HuH-7 (cell line): ENCODE measurements around the gene OR1C1.
"Not testable (repeated sequence)": the region's sequence is repeated elsewhere in the genome, so short reads cannot be mapped to it uniquely, and the experiment has no call there.

ENCODE experiments used
- DNase-seq: peaks from one replicate; pipeline ENCODE4 v3.0.0; 2011; ENCODE audit warnings: low spot score

Gene OR1C1

GRCh38 chr1:247760456-247760855 lies at the start of gene OR1C1:
OR1C1 (minus strand) TSS chr1:247760556; CDS start chr1:247758406, 2,150 bp downstream.
- DNase-seq = no peak

- no peak for DNase-seq
These were observed 37.2 kb upstream of the OR1C1 start for GRCh38 chr1:247797518-247797917.

GRCh38 chr1:247769603-247770002 lies 9.2 kb upstream of the OR1C1 start:
- DNase-seq = no peak

GRCh38 chr1:247754311-247754710 lies 6.0 kb downstream of the OR1C1 start:
- DNase-seq = not testable (repeated sequence)

- no peak for DNase-seq
These were observed 10.5 kb downstream of the OR1C1 start for GRCh38 chr1:247749870-247750269.

- no peak for DNase-seq
These were observed 12.3 kb downstream of the OR1C1 start, which contains the start of gene OR14A2 for GRCh38 chr1:247748041-247748440. OR14A2 (minus strand) TSS chr1:247748141.

- DNase-seq = no peak
These were observed 12.7 kb downstream of the OR1C1 start for GRCh38 chr1:247747616-247748015.

- no peak for DNase-seq
These were observed 13.9 kb downstream of the OR1C1 start for GRCh38 chr1:247746391-247746935.

GRCh38 chr1:247742215-247742760 lies 18.1 kb downstream of the OR1C1 start:
- DNase-seq = not testable (repeated sequence)

- no peak for DNase-seq
These were observed 18.6 kb downstream of the OR1C1 start for GRCh38 chr1:247741756-247742155.

- no peak for DNase-seq
These were observed 19.6 kb downstream of the OR1C1 start for GRCh38 chr1:247740721-247741120.

- DNase-seq = no peak
These were observed 22.0 kb downstream of the OR1C1 start, which contains the start of gene OR14K1 for GRCh38 chr1:247738315-247738714. OR14K1 (plus strand) TSS chr1:247738615; CDS start chr1:247738615, 0 bp downstream.

- DNase-seq = no peak
These were observed 39.1 kb downstream of the OR1C1 start for GRCh38 chr1:247721222-247721621.

GRCh38 chr1:247716546-247716945 lies 43.8 kb downstream of the OR1C1 start, which contains the start of gene OR6F1:
OR6F1 (minus strand) TSS chr1:247716646; CDS start chr1:247712755, 3,891 bp downstream.
- no peak for DNase-seq

GRCh38 chr1:247713753-247714152 lies 46.6 kb downstream of the OR1C1 start:
- DNase-seq = no peak

GRCh38 chr1:247710681-247711080 lies 49.7 kb downstream of the OR1C1 start:
- not testable (repeated sequence) for DNase-seq
